ENCODE measurements around the gene DMKN.

DMKN gene

GRCh38 chr19:35553385-35554000, 40.0 kb upstream of the DMKN start:
- TF ChIP-seq TSHZ2 (CRISPR knock-in tag; IDR thresholded peaks at IDR 0.05) (no peak), RARB (CRISPR knock-in tag; IDR thresholded peaks at IDR 0.05) (no peak), CSRNP3 (CRISPR knock-in tag; IDR thresholded peaks at IDR 0.05) (no peak), PPARA (CRISPR knock-in tag; IDR thresholded peaks at IDR 0.05; ENCODE audit: borderline replicate concordance) (no peak), CSDC2 (CRISPR knock-in tag; IDR thresholded peaks at IDR 0.05) (no peak)
- ATAC-seq = no peak

- ATAC-seq = no peak
- TF ChIP-seq OSR1 (CRISPR knock-in tag; IDR thresholded peaks at IDR 0.05) (no peak), ZC3H10 (CRISPR knock-in tag; IDR thresholded peaks at IDR 0.05) (no peak), ARNTL (CRISPR knock-in tag; IDR thresholded peaks at IDR 0.05; ENCODE audit: borderline replicate concordance, low read depth) (no peak), ZNF565 (CRISPR knock-in tag; conservative IDR thresholded peaks at IDR 0.05; ENCODE audit: low read depth) (no peak), SNAI2 (CRISPR knock-in tag; IDR thresholded peaks at IDR 0.05) (no peak), CSDC2 (CRISPR knock-in tag; IDR thresholded peaks at IDR 0.05) (no peak), ESRRG (CRISPR knock-in tag; IDR thresholded peaks at IDR 0.05) (no peak), GLIS3 (CRISPR knock-in tag; IDR thresholded peaks at IDR 0.05) (no peak), ZFP30 (CRISPR knock-in tag; IDR thresholded peaks at IDR 0.05) (no peak), TOX (CRISPR knock-in tag; IDR thresholded peaks at IDR 0.05; ENCODE audit: borderline replicate concordance) (no peak), ISL1 (CRISPR knock-in tag; IDR thresholded peaks at IDR 0.05) (no peak), RARB (CRISPR knock-in tag; IDR thresholded peaks at IDR 0.05) (no peak), TCF4 (CRISPR knock-in tag; IDR thresholded peaks at IDR 0.05; ENCODE audit: borderline replicate concordance) (no peak), POU6F1 (CRISPR knock-in tag; IDR thresholded peaks at IDR 0.05; ENCODE audit: borderline replicate concordance, low read depth) (no peak), CSRNP3 (CRISPR knock-in tag; IDR thresholded peaks at IDR 0.05) (no peak)
Observed at GRCh38 chr19:35552534-35553384, 39.3 kb upstream of the DMKN start.

- no peak for TF ChIP-seq SNAI2 (CRISPR knock-in tag; IDR thresholded peaks at IDR 0.05)
- TF ChIP-seq POU6F1 (CRISPR knock-in tag; IDR thresholded peaks at IDR 0.05; ENCODE audit: borderline replicate concordance, low read depth) = no peak
- no peak for TF ChIP-seq OSR1 (CRISPR knock-in tag; IDR thresholded peaks at IDR 0.05)
- TF ChIP-seq RARB (CRISPR knock-in tag; IDR thresholded peaks at IDR 0.05) = no peak
- no peak for TF ChIP-seq ZNF565 (CRISPR knock-in tag; conservative IDR thresholded peaks at IDR 0.05; ENCODE audit: low read depth)
- TF ChIP-seq PATZ1 (CRISPR knock-in tag; IDR thresholded peaks at IDR 0.05; ENCODE audit: borderline replicate concordance) = no peak
- TF ChIP-seq CSDC2 (CRISPR knock-in tag; IDR thresholded peaks at IDR 0.05) = no peak
- TF ChIP-seq ZC3H10 (CRISPR knock-in tag; IDR thresholded peaks at IDR 0.05) = no peak
- TF ChIP-seq CSRNP3 (CRISPR knock-in tag; IDR thresholded peaks at IDR 0.05) = no peak
- no peak for ATAC-seq
Observed at GRCh38 chr19:35551091-35551810, 37.8 kb upstream of the DMKN start.

All from SK-N-SH treated with all-trans-retinoic acid at 6 μM for 48 hours (cell line).